SU-DHL-6 (cell line): ENCODE measurements around the gene SELPLG.
"Not testable (repeated sequence)": the region's sequence is repeated elsewhere in the genome, so short reads cannot be mapped to it uniquely, and the experiment has no call there.

Experiments
- H2AFZ ChIP-seq: fragments of 200-600 bp; sonication (generic); 2 replicates; pipeline ENCODE4 v1.6.1; 2014; ENCODE audit warnings: low read depth, mild to moderate bottlenecking, moderate library complexity, mixed read lengths, antibody characterized with exemption, low read length; ENCODE audit not compliant: severe bottlenecking
- H3F3A ChIP-seq: fragments of 200-600 bp; shearing (Covaris generic); 2 replicates; pipeline ENCODE4 v1.6.0; 2016; ENCODE audit warnings: antibody characterized with exemption, mild to moderate bottlenecking; ENCODE audit not compliant: insufficient read depth
- H3K27ac ChIP-seq: fragments of 200-600 bp; sonication (generic); 2 replicates; pipeline ENCODE4 v1.5.1; 2016; ENCODE audit warnings: low read depth, mild to moderate bottlenecking, low read length, moderate library complexity, mixed read lengths
- H3K27me3 ChIP-seq: fragments of 200-600 bp; sonication (generic), shearing (Covaris generic); 2 replicates; pipeline ENCODE4 v1.6.0; 2014; ENCODE audit warnings: mild to moderate bottlenecking, low read length
- H3K36me3 ChIP-seq: fragments of 200-600 bp; sonication (generic); 2 replicates; pipeline ENCODE4 v1.6.1; 2014; ENCODE audit warnings: mild to moderate bottlenecking, low read length, mixed read lengths
- H3K4me2 ChIP-seq: fragments of 300-600, 200-600 bp; shearing (Covaris generic), sonication (generic); 2 replicates; pipeline ENCODE4 v1.6.0; 2014; ENCODE audit warnings: low read length, low read depth, mild to moderate bottlenecking; ENCODE audit not compliant: poor library complexity, severe bottlenecking
- H3K4me3 ChIP-seq: fragments of 200-600 bp; sonication (generic); 2 replicates; pipeline ENCODE4 v1.5.1; 2014; ENCODE audit warnings: antibody characterized with exemption, low read length, mild to moderate bottlenecking, mixed read lengths; ENCODE audit not compliant: insufficient read depth, poor library complexity, severe bottlenecking
- H3K79me2 ChIP-seq: fragments of 200-600 bp; sonication (generic); 2 replicates; pipeline ENCODE4 v1.6.1; 2014; ENCODE audit warnings: mild to moderate bottlenecking, low read length, moderate library complexity; ENCODE audit not compliant: insufficient read depth
- H3K9ac ChIP-seq: fragments of 200-600 bp; sonication (generic); 2 replicates; pipeline ENCODE4 v1.7.0; 2014; ENCODE audit warnings: mild to moderate bottlenecking, low read length
- H3K9me2 ChIP-seq: fragments of 200-600 bp; sonication (generic); replicated peaks from 2 replicates; pipeline ENCODE4 v1.6.1; 2014; ENCODE audit warnings: low read length; ENCODE audit not compliant: insufficient read depth
- H3K9me3 ChIP-seq: fragments of 200-600 bp; sonication (generic); 2 replicates; pipeline ENCODE4 v1.6.1; 2014; ENCODE audit warnings: low read length, mixed read lengths; ENCODE audit not compliant: insufficient read depth
- H4K20me1 ChIP-seq: fragments of 200-600 bp; sonication (generic); 2 replicates; pipeline ENCODE4 v1.6.1; 2014; ENCODE audit warnings: low read depth, mild to moderate bottlenecking, antibody characterized with exemption, low read length, moderate library complexity, mixed read lengths
- CTCF ChIP-seq: fragments of 200-600 bp; sonication (generic); IDR thresholded peaks from one replicate; pipeline ENCODE4 v1.5.1; 2017; ENCODE audit warnings: antibody characterized with exemption, mild to moderate bottlenecking, low read length, moderate library complexity; ENCODE audit not compliant: insufficient read depth, poor library complexity, severe bottlenecking
- EZH2phosphoT487 ChIP-seq: fragments of 200-600 bp; sonication (generic), shearing (Covaris generic); conservative IDR thresholded peaks from 2 replicates; pipeline ENCODE4 v1.6.1; 2018; ENCODE audit warnings: mild to moderate bottlenecking, antibody characterized with exemption, low read length, moderate library complexity, mixed read lengths

Gene SELPLG

GRCh38 chr12:108664338-108665258 lies 30.9 kb upstream of the SELPLG start:
- Histone ChIP-seq H3K9ac (peak overlapping the region; percentile 26; the same call in 1 of the 2 replicates), H3K79me2 (no peaks in the 10 kb centered on the region), H2AFZ (no peak overlapping the region)

GRCh38 chr12:108663324-108664015 lies 29.8 kb upstream of the SELPLG start:
- no peaks in the 10 kb centered on the region for H3K9me3 ChIP-seq
- H3K27me3 ChIP-seq: no peaks in the 10 kb centered on the region
- peak overlapping the region; percentile 71 for H3K4me2 ChIP-seq
- H3F3A ChIP-seq: peaks cover 12% of the 10 kb centered on the region
- TF ChIP-seq CTCF (no peak), EZH2phosphoT487 (no peak)
- H2AFZ ChIP-seq: no peak overlapping the region
- no peaks in the 10 kb centered on the region for H3K9me2 ChIP-seq
- H3K36me3 ChIP-seq: peaks cover 5% of the 10 kb centered on the region; the same call in 1 of the 2 replicates
- peak overlapping the region; percentile 88 for H3K27ac ChIP-seq
- peak overlapping the region; percentile 19 for H3K4me3 ChIP-seq
- H3K9ac ChIP-seq: no peak overlapping the region
- no peaks in the 10 kb centered on the region for H4K20me1 ChIP-seq
- H3K79me2 ChIP-seq: no peaks in the 10 kb centered on the region

More at GRCh38 chr12:108664338-108665258, 30.9 kb upstream of the SELPLG start:
- peak overlapping the region; percentile 88 for H3K27ac ChIP-seq
- no peaks in the 10 kb centered on the region for H3K27me3 ChIP-seq
- peaks cover 5% of the 10 kb centered on the region; the same call in 1 of the 2 replicates for H3K36me3 ChIP-seq
- peak; percentile 79 for TF ChIP-seq CTCF
- TF ChIP-seq EZH2phosphoT487: no peak
- H3F3A ChIP-seq: peaks cover 12% of the 10 kb centered on the region
- H3K4me3 ChIP-seq: peak overlapping the region; percentile 29
- no peaks in the 10 kb centered on the region for H3K9me2 ChIP-seq
- no peaks in the 10 kb centered on the region for H3K9me3 ChIP-seq
- H4K20me1 ChIP-seq: no peaks in the 10 kb centered on the region
- peak overlapping the region; percentile 71 for H3K4me2 ChIP-seq

- H3K79me2 ChIP-seq: not testable (repeated sequence)
Measured at GRCh38 chr12:108658115-108658514, 24.4 kb upstream of the SELPLG start.

More at GRCh38 chr12:108658115-108658514, 24.4 kb upstream of the SELPLG start:
- not testable (repeated sequence) for H3K27ac ChIP-seq, H3K9me3 ChIP-seq, H3K9me2 ChIP-seq, H3F3A ChIP-seq, H3K4me2 ChIP-seq, H4K20me1 ChIP-seq, H3K36me3 ChIP-seq, H3K4me3 ChIP-seq, H3K9ac ChIP-seq, H2AFZ ChIP-seq, H3K27me3 ChIP-seq
